Caco-2 (cell line): ENCODE data around the gene PRKAG2. TPM values are rescaled to one million over a fixed set of nuclear protein-coding genes. Genes with fewer than 3 reads are reported as not detected.

Experiments
- BruUV-seq: library from RNA; stranded (reverse); fragments of 400-500 nt; replicated peaks from 2 replicates; lab custom pipeline; 2021; lab: Mats Ljungman, UMichigan
- CTCF ChIA-PET: fragments of 300-600 bp; sonication (Branson Sonifier 250); formaldehyde crosslinking; loops from one replicate; lab custom pipeline; 2022; ENCODE audit warnings: antibody characterized with exemption; lab: Charles Lee
- POLR2A ChIA-PET: fragments of 300-600 bp; sonication (Branson Sonifier 250); formaldehyde crosslinking; loops from one replicate; lab custom pipeline; 2022; ENCODE audit warnings: antibody characterized with exemption; lab: Charles Lee
- DNase-seq, 2 experiments: peaks; one replicate each; pipeline versions ENCODE4 v3.0.0 to v3.0.0-alpha.2; 2020 to 2022
- H3K27me3 ChIP-seq: replicated peaks from 2 replicates; pipeline ENCODE4 v1.6.0; 2011; ENCODE audit warnings: low read length; ENCODE audit not compliant: control insufficient read depth, insufficient read depth
- H3K36me3 ChIP-seq: 2 replicates; pipeline ENCODE4 v1.5.1; 2011; ENCODE audit warnings: low read length; ENCODE audit not compliant: control insufficient read depth, insufficient read depth
- H3K4me1 ChIP-seq: fragments of 250-450 bp; sonication (Bioruptor Pico); 2 replicates; pipeline ENCODE4 v1.5.1; 2020; ENCODE audit warnings: mild to moderate bottlenecking
- H3K4me3 ChIP-seq: 2 replicates; pipeline ENCODE4 v1.5.1; 2011; ENCODE audit warnings: low read depth, mild to moderate bottlenecking, control low read depth, low read length
- H3K9me3 ChIP-seq: fragments of 250-450 bp; sonication (Bioruptor Pico); 2 replicates; pipeline ENCODE4 v1.5.1; 2020; ENCODE audit warnings: mild to moderate bottlenecking, moderate library complexity
- H3K27ac Mint-ChIP-seq: one replicate; pipeline ENCODE4 v1.8.0; 2022; ENCODE audit warnings: mixed read lengths; ENCODE audit not compliant: unreplicated experiment
- H3K27me3 Mint-ChIP-seq: one replicate; pipeline ENCODE4 v1.8.0; 2022; ENCODE audit warnings: mixed read lengths; ENCODE audit not compliant: insufficient read depth, unreplicated experiment
- H3K36me3 Mint-ChIP-seq: one replicate; pipeline ENCODE4 v1.8.0; 2022; ENCODE audit warnings: mild to moderate bottlenecking, mixed read lengths; ENCODE audit not compliant: insufficient read depth, unreplicated experiment
- H3K4me1 Mint-ChIP-seq: one replicate; pipeline ENCODE4 v1.8.0; 2022; ENCODE audit warnings: low read depth, mixed read lengths; ENCODE audit not compliant: unreplicated experiment
- H3K4me3 Mint-ChIP-seq: one replicate; pipeline ENCODE4 v1.8.0; 2022; ENCODE audit warnings: mild to moderate bottlenecking, moderate library complexity, mixed read lengths; ENCODE audit not compliant: unreplicated experiment
- H3K9me3 Mint-ChIP-seq: one replicate; pipeline ENCODE4 v1.8.0; 2022; ENCODE audit warnings: mixed read lengths; ENCODE audit not compliant: unreplicated experiment
- CTCF ChIP-seq, 2 experiments: fragments of 200-600 bp in 1 of 2; IDR thresholded peaks; 1 replicate in 1 of 2; 2 replicates in 1 of 2; pipeline versions ENCODE4 v1.5.1 to v1.8.0; 2011 to 2022; ENCODE audit warnings: antibody characterized with exemption in 1 of 2, control low read depth in 1 of 2, inconsistent platforms in 1 of 2, low read depth in 1 of 2, low read length in 1 of 2, mild to moderate bottlenecking in 1 of 2, moderate library complexity in 1 of 2; ENCODE audit not compliant: insufficient read depth in 1 of 2, severe bottlenecking in 1 of 2, unreplicated experiment in 1 of 2
- intact Hi-C: fragments of 100-400 bp; cut with micrococcal nuclease; formaldehyde crosslinking; loops from one replicate; pipeline ENCODE4 v1.10.0; 2022; ENCODE audit not compliant: unreplicated experiment
- total RNA-seq: library from RNA; stranded (reverse); gene quantifications from 2 replicates; pipeline ENCODE4 v1.2.3, GENCODE V29; 2022

The PRKAG2 gene
- total RNA-seq, 1 experiment from 2014 or later, result 15.9 TPM

DNA sequence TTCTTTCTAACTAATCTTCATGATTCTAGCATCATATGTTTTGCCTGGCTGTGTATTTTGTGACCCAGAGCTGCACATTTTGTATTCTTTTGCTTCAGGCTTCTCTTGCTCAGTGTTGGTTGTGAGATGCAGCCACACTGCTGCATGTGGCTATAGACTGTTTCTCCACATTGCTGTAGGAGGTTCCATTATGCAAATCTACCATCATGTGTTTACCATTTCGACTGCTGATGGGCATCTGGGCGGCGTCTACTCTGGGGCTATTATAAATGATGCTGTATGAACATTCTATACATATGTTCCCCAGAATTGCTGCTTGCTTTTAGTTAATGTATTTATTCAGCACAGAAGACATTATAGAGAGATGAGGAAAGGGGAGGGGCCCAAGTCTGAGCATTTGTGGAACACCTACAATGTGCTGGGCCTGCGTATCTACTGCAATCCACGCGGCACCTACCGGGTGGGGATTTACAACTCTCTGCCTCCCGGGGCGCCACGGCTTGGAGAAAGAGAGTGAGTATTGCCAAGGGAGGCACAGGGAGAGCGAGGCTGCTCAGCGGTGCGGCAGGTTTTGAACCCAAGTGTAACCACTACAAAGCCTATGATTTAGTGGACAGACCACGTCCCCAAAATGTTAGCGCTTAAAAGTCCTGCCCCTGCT, 172.5 kb downstream of the PRKAG2 start:
- H3K36me3 Mint-ChIP-seq, result no peaks in the 10 kb centered on the region
- H3K27me3 Mint-ChIP-seq, result no peaks in the 10 kb centered on the region
- intact Hi-C loops, result no loop called here
- TF ChIP-seq CTCF (IDR thresholded peaks at IDR 0.05; ENCODE audit: insufficient read depth in 1 of 2, low read depth in 1 of 2, low read length in 1 of 2, severe bottlenecking in 1 of 2, unreplicated experiment in 1 of 2), result no peak
- no TSS peak for BruUV-seq
- Histone ChIP-seq H3K4me3 (no peak overlapping the region), H3K4me1 (peaks cover 12% of the 10 kb centered on the region; the same call in 1 of the 2 replicates), H3K9me3 (no peaks in the 10 kb centered on the region), H3K36me3 (no peaks in the 10 kb centered on the region), H3K27me3 (no peaks in the 10 kb centered on the region)
- H3K4me1 Mint-ChIP-seq, result peaks cover 7% of the 10 kb centered on the region
- H3K27ac Mint-ChIP-seq, result no peak overlapping the region
- ChIA-PET CTCF (no interaction called here), POLR2A (no interaction called here)
- H3K9me3 Mint-ChIP-seq, result no peaks in the 10 kb centered on the region
- H3K4me3 Mint-ChIP-seq, result no peak overlapping the region
- no peak for DNase-seq

GRCh38 chr7:151702961-151703360, 174.0 kb downstream of the PRKAG2 start:
- CTCF ChIA-PET, result interaction anchor here (0.6 kb wide), 1 partner anchor 103 kb away, joined by 3 read pairs; no protein-coding TSS in a partner anchor

GRCh38 chr7:151700586-151701165, 176.2 kb downstream of the PRKAG2 start:
- Histone ChIP-seq H3K36me3 (no peaks in the 10 kb centered on the region; the same call in 1 of the 2 replicates), H3K4me3 (no peak overlapping the region), H3K9me3 (no peaks in the 10 kb centered on the region), H3K4me1 (peaks cover 23% of the 10 kb centered on the region), H3K27me3 (no peaks in the 10 kb centered on the region)
- intact Hi-C loops, result no loop called here
- no peak for DNase-seq
- Mint-ChIP-seq H3K36me3 (no peaks in the 10 kb centered on the region), H3K4me3 (no peak overlapping the region), H3K27ac (no peak overlapping the region), H3K9me3 (no peaks in the 10 kb centered on the region), H3K27me3 (no peaks in the 10 kb centered on the region), H3K4me1 (peaks cover 12% of the 10 kb centered on the region)
- ChIA-PET CTCF (no interaction called here), POLR2A (no interaction called here)
- BruUV-seq, result no TSS peak
- no peak for TF ChIP-seq CTCF (IDR thresholded peaks at IDR 0.05; ENCODE audit: insufficient read depth in 1 of 2, low read depth in 1 of 2, low read length in 1 of 2, severe bottlenecking in 1 of 2, unreplicated experiment in 1 of 2)

More at GRCh38 chr7:151702961-151703360, 174.0 kb downstream of the PRKAG2 start:
- no peaks in the 10 kb centered on the region for H3K36me3 Mint-ChIP-seq
- no peak for DNase-seq
- Histone ChIP-seq H3K36me3 (no peaks in the 10 kb centered on the region), H3K9me3 (no peaks in the 10 kb centered on the region), H3K4me1 (peaks cover 12% of the 10 kb centered on the region; the same call in 1 of the 2 replicates), H3K4me3 (no peak overlapping the region), H3K27me3 (no peaks in the 10 kb centered on the region)
- H3K27ac Mint-ChIP-seq, result no peak overlapping the region
- POLR2A ChIA-PET, result no interaction called here
- no peaks in the 10 kb centered on the region for H3K9me3 Mint-ChIP-seq
- peaks cover 7% of the 10 kb centered on the region for H3K4me1 Mint-ChIP-seq
- H3K4me3 Mint-ChIP-seq, result no peak overlapping the region
- TF ChIP-seq CTCF (IDR thresholded peaks at IDR 0.05; ENCODE audit: insufficient read depth in 1 of 2, low read depth in 1 of 2, low read length in 1 of 2, severe bottlenecking in 1 of 2, unreplicated experiment in 1 of 2), result no peak
- H3K27me3 Mint-ChIP-seq, result no peaks in the 10 kb centered on the region
- intact Hi-C loops, result no loop called here
- BruUV-seq, result no TSS peak
